Globus pallidus (tissue), 1 donor: Measurements from ENCODE around the gene AP1S3.
"Not testable (repeated sequence)": the region's sequence is repeated elsewhere in the genome, so short reads cannot be mapped to it uniquely, and the experiment has no call there.

Experiments used
- DNase-seq: peaks from one replicate; pipeline ENCODE4 v3.0.0-alpha.2; 2015; ENCODE audit warnings: low spot score

AP1S3 gene

DNA sequence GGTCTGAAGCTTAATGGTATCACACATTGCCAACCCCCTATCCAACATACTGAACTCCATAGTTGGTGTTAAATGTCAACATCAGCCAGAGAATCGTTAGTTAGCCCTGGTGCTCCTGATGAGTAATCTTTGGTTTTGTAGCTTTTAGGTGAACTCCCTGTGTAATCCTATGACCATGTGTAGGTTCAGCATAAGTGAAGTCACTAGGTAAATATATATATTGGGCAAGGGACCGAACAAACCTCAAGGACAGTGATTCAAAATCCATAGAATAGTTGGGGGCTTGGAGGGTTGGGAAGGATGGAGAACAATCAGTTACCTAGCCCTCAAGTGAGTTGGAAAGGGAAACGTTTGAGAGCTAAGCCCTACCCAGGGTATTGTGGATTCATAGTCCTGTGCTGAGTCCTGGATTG lies 16.0 kb upstream of the AP1S3 start:
- no peak for DNase-seq

DNA sequence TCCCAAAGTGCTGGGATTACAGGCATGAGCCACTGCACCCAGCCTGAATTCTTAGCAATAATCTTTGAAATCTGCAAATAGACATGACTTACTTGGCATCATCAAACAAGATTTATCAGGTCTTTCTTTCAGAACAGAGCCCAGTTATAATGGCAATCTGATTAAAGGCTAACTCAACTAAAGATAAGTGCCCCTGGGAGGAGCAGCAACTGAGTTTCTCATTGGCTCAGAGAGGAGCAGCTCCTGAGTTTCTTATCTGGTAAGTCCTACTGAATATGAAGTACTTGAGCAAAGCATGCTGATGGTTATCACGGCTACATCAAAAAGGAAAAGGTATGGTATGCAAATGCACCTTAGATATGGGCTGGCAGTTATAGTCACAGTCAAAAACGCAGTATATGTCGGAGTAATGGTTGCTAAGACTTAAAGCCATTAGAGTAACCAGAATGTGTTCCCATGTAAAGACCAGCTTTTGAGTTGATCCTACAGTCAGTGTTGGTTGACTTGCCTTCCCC lies 15.0 kb upstream of the AP1S3 start:
- DNase-seq, result no peak

DNA sequence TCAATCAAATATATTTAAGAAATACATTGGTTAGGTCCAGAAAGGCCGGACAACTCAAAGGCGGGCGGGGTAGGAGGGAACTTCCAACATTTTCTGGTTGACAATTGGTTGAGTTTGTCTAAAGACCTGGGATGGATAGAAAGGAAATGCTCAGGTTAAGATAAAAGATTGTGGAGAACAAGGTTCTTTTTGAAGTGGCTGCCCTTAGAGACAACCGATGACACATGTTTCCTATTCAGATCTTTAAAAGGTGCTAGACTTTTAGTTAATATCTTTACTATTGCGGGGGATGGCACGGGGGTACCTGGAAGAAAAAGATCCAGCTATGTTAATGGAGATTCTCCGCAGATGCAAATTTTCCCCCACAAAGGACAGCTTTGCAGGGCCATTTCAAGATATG lies 10.0 kb upstream of the AP1S3 start:
- no peak for DNase-seq

DNA sequence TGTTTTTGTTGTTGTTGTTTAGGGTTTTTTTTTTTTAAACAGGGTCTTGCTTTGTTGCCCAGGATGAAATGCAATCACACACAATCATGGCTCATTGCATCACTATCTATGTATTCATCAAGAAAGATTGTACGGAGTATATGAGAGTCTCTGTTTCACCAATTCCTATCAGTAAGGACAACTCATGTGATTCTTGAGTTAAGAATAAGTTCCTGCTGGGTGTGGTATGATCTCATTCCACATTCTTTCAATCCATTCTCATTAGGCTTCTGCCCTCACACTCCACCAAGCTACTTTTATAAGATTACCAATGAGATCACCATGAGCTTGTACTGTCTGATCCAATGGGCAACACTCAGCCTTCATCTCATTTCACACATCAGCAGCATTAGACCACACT lies 9.1 kb upstream of the AP1S3 start:
- no peak for DNase-seq

DNA sequence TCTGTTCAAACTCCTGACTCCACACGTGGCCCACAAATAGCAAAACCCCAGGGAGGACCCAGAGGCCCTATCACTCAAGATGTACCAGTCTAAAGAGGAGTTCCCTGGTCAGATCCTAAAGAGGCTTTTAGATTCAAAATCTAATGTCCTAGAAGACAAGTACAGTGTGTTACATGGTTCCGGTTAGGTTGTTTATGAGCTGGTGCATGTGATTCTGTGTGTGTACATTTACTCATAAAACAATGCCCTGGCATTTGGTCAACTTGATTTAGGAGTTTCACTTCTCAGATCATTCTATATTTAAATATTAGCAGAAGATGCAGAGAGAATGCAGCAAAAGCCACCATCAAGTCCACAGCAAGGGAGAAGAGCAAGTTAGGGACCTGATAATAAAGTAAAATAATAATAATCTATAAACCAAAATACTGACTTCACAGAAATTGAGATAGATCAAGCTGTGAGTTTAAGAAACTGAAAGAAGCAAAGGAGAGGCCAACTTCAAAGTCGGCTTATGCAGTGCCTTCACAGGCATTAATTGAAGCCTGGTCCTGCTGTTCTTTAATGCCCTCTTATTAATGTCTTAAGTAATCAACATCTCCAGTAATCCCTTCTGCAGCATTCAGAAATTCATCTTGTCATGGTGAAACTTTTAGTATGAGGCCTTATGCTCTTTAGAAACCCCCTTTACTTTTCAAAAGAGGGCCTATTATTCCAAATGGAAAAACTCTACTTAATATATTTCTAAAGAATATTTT lies 4.2 kb upstream of the AP1S3 start:
- no peak for DNase-seq

DNA sequence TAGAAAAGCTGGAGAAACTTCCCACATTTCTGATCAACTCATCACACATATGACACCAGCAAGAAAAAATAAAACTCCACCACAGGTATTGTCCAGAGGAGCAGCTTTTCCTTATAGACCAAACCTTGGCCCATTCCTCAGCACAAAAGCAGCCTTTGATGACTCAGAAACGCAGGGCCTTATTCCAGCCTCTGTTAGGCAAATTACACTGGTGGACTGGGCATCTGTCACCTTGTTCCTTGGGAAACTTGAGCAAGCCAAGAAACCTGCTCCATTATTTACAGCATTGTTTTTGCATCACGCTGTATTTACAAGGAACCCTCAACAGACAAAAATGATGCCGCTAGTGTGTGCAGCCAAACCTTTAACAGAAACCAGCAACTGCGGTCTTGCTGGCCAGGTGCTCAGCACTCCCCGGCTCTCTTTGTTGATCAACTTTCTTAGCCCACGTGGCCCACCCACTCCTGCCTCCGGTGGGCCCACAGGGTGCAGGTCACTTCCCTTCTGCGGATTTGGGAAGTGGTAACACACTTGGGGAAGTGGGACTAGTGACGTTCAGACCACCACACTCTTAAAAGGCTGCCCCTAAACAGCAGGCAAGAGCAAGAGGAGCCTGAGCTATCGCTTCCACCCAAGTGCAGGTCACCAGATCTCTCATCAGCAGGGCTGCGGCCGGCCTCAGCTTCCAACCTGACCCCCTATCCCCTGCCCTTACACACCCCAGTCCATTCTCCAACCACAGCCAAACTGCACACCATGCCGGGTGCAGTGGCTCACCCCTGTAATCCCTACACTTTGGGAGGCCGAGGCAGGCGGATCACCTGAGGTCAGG lies 1.5 kb downstream of the AP1S3 start:
- no peak for DNase-seq

DNA sequence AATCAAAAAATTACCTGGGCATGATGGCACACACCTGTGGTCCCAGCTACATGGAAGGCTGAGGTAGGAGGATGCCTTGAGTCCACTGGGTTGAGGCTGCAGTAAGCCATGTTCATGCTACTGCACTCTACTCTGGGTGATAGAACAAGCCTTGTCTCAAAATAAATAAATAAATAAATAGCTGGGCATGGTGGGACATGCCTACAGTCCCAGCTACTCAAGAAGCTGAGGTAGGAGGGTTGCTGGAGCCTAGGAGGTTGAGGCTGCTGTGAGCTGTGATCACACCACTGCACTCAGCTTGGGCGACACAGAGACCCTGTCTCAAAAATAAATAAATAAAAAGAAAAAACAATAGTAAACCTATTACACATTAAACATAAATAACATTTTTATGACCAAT lies 3.0 kb downstream of the AP1S3 start:
- DNase-seq, result no peak

DNA sequence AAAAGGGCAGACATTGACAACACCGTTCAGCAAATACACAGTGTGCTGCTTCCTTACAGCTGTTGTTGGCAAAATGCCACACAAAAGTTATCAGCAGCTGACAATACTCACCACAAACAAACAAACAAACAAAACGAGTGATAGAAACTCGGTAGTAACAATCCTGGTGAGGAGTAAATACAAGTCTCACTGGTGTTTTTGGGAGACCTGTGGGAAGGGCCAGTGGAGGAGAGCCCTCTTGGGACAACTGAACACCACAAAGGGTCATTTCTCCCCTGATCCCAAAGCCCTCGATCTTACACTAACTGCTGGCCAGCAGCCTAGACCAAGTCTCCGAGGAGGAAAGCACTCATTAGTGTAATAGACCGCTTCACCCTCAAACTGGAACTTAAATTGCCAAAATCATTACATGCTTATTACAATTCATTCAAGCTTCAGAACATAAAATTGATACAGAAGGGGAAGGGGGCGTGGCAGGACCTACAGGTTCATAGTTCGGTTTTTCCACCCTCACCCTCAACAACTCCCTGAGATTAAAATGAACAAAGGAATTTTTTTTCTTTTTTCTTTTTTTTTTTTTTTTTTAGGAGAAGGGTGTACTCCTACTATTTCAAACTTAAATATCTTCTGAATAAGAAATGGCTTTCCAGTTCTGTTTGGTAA lies 5.0 kb downstream of the AP1S3 start:
- no peak for DNase-seq

DNA sequence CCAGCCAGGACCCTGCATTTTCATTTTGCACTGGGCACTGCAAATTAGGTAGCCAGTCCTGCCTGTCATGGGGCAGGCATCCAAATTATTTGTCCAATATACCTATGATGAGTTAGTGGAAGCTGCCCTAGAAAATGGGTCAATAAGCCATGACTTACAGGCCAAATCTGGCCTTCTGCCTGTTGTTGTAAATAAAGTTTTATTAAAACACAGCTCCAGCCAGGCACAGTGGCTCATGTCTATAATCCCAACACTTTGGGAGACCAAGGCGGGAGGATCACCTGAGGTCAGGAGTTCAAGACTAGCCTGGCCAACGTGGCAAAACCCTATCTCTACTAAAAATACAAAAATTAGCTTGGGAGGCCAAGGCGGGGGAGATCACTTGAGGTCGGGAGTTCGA lies 8.3 kb downstream of the AP1S3 start:
- no peak for DNase-seq

DNA sequence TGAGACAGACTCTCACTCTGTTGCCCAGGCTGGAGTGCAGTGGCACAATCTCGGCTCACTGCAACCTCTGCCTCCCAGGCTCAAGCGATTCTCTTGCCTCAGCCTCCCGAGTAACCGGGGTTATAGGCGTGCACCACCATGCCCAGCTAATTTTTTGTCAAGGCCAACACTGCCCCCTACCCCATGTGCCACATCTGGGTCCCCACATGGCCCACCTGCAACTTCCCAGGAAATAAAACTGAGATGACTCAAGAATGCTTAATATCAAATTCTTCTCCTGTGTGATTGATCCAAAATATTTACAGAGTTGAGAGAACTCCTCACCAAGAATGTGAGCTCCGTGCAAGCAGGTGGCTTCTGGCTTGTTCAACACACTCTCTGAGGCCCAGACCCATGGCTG lies 9.1 kb downstream of the AP1S3 start:
- DNase-seq, result no peak

DNA sequence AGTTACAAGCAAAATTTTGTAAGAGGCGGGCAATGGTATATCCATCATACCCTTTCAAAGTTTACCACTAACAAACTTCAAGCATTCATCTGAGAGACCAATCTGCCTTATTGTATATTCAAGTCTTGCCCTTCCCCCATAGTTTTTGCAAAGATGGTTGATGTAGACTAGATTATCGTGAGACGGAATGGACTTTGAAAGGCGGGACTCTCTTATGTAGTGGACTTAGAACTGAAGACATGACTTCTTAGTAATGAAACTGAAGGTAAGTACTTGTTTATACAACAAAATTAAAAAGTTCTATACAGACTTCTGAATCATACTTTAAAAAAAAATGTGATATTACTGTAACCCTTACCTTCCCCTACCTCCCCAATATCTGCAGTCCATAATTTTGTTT lies 10.4 kb downstream of the AP1S3 start:
- no peak for DNase-seq

DNA sequence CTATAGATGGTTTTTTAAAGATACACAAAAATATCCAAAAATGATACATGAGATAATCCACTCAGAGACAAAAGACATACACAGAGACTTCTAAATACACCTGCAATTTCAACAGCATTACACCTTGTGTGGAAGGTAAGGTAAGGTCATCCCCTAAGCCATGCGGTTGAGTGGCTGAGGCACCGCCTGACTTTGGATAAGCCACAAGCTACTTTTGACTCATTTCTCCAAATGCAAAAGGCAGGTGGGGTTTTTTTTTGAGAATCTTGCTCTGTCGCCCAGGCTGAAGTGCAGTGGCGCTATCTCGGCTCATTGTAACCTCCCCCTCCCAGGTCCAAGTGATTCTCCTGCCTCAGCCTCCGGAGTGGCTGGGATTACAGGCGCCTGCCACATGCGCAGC lies 13.1 kb downstream of the AP1S3 start:
- DNase-seq, result no peak

DNA sequence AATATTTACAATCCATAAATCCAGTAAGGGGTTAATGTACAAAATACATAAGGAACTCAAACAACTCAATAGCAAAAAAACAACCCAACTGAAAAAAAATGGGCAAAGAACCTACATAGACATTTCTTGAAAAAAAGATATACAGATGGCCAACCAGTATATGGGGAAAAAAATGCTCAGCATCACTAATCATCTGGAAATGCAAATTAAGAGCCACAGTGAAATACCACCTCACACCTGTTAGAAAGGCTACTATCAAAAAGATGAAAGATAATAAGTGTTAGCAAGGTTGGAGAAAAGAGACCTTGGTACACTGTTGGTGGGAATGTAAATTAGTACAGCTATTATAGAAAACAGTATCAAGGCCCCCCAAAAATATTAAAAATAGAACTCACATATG lies 14.6 kb downstream of the AP1S3 start:
- DNase-seq, result no peak

DNA sequence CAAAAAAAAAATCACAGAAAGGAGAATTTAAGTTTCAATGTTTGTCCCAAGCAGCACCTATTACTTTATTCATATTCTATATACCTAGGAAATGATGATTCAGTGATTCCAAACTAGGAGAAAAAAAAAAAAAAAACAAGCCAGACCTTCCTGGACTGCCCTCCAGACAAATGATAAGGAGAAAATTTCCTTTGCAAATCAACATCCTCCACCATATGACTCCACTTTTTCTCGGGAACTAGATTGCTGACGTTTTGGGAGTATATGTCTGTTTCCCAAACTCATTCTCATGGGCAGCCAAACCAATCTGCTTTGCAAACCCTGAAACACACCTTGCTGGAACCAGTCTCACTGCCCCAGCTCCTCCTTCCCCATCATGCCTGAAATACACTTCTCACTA lies 16.8 kb downstream of the AP1S3 start:
- DNase-seq, result no peak

DNA sequence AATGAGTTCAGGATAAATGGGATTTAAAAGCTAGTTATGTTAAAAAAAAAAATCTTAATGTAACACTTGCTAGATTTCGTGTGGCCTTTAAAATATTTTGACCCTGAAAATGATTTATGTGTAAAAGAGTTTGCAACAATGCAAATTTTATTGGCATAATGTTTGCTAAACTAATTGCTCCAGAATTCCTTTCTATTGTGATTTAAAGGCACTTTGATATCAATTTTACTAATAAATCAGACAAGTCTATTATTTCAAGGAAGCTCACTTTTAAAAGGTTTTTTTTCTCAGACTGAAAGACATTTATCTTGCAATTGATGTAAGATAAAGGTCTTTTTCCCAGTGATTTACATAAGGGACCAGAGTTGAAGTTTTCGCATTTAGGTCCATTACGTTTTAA lies 17.5 kb downstream of the AP1S3 start:
- DNase-seq, result no peak

DNA sequence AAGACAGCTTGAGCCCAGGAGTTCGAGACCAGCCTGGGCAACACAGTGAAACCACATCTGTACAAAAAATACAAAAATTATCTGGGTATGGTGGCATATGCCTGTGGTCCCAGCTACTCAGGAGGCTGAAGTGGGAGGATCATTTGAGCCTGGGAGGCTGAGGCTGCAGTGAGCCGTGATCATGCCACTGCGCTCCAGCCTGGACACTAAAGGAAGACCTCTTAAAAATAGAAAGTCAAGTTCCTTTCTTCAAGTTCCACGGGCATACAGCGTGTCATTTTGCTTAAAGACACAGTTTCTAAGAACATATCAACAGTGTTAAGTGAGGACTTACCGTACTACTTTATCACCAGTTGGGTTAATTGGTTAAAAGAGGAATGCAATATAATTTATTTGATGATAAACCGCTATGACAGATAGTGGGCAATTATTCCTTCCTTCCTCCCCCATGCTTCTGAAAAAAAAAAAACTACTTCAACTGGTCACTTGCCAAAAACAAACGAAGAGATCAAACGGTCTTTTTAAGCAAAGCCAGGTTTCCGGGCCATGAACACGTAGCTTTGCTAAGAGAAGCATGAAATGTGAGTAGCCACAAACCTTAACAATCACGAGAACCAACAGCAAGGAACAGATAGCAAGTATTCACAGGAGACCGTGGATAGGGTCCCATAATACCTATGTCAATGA lies 21.4 kb downstream of the AP1S3 start:
- DNase-seq, result no peak

DNA sequence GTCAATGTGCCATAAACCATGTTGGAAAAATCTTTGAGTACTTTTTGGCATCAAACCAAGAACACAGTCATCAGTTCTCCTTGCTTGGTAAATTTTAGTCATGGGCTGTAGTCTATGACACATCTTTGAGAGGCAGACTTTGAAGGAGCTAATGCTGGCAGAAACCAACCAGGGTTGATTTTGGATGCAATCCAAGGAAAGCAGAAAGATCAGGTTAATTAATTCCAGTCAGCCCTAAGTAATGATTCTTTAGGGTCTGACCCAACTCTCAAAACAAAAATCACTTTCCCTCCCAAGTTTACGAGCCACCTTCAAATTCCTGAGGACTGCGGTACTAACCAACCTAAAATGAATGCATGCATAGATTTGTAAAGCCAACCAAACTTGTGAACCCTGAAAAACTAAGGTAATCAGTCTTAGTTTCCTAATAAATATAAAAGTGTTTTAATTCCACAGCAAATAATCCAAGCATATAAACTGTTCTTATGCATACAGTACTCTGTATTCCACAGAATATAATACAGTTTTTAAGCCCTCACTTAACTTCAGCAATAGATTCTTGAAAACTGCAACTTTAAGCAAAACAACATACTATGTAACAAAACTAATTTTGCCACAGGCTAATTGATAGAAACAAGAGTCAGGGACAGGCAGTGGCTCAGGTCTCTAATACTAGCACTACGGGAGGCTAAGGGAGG lies 22.0 kb downstream of the AP1S3 start:
- DNase-seq, result no peak

DNA sequence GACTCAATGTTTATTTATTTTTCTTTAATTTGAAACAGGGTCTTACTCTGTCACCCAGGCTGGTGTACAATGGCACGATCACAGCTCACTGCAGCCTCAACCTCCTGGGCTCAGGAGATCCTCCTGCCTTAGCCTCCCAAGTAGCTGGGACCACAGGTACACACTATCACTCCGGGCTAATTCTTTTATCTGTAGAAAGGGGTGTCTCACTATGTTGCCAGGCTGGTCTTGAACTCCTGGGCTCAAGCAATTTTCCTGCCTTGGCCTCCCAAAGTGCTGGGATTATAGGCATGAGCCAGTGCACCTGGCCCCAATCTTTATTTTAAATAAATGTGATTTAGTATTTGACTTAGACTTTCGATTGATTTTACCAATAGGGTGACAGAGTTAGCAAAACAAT lies 22.6 kb downstream of the AP1S3 start:
- DNase-seq, result not testable (repeated sequence)

DNA sequence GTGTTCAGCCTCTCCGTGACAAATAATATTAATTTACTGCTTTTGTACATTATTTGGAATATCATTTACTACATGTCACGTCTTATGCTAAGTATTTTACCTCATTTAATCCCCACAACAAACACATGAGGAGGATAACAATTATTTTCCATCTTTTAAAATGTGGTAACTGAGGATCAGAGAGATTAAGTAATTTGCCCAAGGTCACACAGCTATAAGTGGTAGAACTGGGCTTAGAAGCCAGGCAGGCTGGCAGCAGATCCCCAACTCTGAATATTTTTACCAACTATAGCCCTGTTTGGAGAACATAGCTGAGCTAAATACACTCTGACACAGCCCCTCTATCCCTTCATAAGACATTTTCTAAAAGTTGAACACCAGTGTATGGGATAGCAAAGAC lies 24.1 kb downstream of the AP1S3 start:
- no peak for DNase-seq

DNA sequence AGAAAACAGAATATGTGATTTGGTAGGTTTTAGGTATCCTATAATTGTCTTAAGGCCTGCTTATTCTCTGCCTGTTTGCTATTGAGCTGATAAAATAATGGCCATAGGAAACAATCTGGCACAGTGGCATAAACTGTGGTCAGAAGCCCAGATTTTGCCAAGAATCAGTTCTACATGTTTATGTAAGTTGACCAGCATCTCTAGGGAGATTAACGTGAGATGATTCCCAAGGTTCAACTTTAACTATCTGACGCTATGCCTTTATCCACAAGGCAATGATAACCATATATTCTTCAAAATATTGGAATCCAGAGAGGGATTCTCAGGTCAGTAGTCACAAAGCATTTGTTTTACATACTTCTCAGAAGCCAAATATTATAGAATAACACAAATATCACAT lies 25.6 kb downstream of the AP1S3 start:
- DNase-seq, result no peak

DNA sequence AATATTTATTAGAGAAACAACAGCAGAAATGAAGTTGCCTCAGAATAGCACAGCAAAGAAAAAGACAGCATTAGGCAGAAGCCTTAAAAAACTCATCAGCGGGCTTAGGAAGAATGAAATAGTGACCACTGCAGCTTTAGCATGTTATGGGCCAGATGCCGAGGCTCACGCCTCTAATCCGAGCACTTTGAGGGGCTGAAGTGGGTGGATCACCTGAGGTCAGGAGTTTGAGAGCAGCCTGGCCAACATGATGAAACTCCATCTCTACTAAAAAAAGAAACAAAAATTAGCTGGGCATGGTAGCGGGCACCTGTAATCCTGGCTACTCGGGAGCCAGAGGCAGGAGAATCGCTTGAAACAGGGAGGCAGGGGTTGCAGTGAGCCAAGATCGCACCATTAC lies 32.4 kb downstream of the AP1S3 start:
- no peak for DNase-seq

DNA sequence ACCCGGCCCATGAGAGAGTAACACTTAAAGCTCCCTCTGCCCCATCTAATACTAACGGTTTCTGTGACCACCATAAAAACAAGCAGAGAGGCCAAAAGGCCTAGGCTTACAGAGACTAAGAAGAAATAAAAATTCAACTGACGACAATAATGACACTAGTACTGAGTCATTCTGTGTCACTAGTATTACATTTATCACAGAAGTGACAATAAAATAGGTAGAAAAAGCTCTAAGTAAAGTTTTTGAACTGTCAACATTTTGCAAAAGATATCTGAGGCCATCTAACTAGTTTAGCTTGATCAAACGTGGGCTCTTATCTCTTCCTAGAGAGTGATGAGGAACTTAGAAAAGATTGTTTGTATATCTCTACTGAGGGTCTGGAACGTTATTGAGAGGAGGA lies 35.6 kb downstream of the AP1S3 start:
- no peak for DNase-seq
